Activated T-helper 17 cell treated with anti-CD3 and anti-CD28 coated beads, Interleukin-2, amount 50 U/mL, for 72 hours (primary cell): ENCODE measurements around the gene NUDT8. TPM values are rescaled to one million over a fixed set of nuclear protein-coding genes. Genes with fewer than 3 reads are reported as not detected.
"Not testable (repeated sequence)": the region's sequence is repeated elsewhere in the genome, so short reads cannot be mapped to it uniquely, and the experiment has no call there.

Experiments
- ATAC-seq: fragments of 150-1000 bp; cut with Tn5 transposase; replicated peaks from 2 replicates; pipeline ENCODE4 v1.10.0; 2021; ENCODE audit warnings: mild to moderate bottlenecking, moderate library complexity
- H3K27ac Mint-ChIP-seq: one replicate; pipeline ENCODE4 v1.8.0; 2022; ENCODE audit warnings: mixed read lengths
- H3K27me3 Mint-ChIP-seq: one replicate; pipeline ENCODE4 v1.8.0; 2022; ENCODE audit warnings: mixed read lengths
- H3K36me3 Mint-ChIP-seq: one replicate; pipeline ENCODE4 v1.8.0; 2022; ENCODE audit warnings: low read depth, mild to moderate bottlenecking, mixed read lengths
- H3K4me1 Mint-ChIP-seq: one replicate; pipeline ENCODE4 v1.8.0; 2022; ENCODE audit warnings: mixed read lengths
- H3K4me3 Mint-ChIP-seq: one replicate; pipeline ENCODE4 v1.8.0; 2022; ENCODE audit warnings: mild to moderate bottlenecking, mixed read lengths
- H3K9me3 Mint-ChIP-seq: one replicate; pipeline ENCODE4 v1.8.0; 2022; ENCODE audit warnings: mixed read lengths
- total RNA-seq, 2 donors: library from RNA; stranded (reverse); gene quantifications; one replicate each; pipeline ENCODE4 v1.2.3, GENCODE V29; 2022

Gene NUDT8
- total RNA-seq, 2 donors from 2014 or later, result 12.0 to 23.1 TPM

- not testable (repeated sequence) for H3K4me3 Mint-ChIP-seq, H3K27ac Mint-ChIP-seq, H3K9me3 Mint-ChIP-seq, H3K27me3 Mint-ChIP-seq, ATAC-seq, H3K4me1 Mint-ChIP-seq, H3K36me3 Mint-ChIP-seq
These were observed 10.7 kb downstream of the NUDT8 start for GRCh38 chr11:67618901-67619659.

- Mint-ChIP-seq H3K27me3 (no peaks in the 10 kb centered on the region), H3K27ac (peak overlapping the region; percentile 53), H3K4me1 (no peaks in the 10 kb centered on the region), H3K36me3 (no peaks in the 10 kb centered on the region), H3K4me3 (peak overlapping the region; percentile 52), H3K9me3 (no peaks in the 10 kb centered on the region)
- no peak for ATAC-seq
These were observed 12.3 kb downstream of the NUDT8 start for GRCh38 chr11:67617243-67617953.

GRCh38 chr11:67616431-67617242 lies 13.1 kb downstream of the NUDT8 start:
- no peak for ATAC-seq
- H3K27me3 Mint-ChIP-seq, result no peaks in the 10 kb centered on the region
- H3K4me1 Mint-ChIP-seq, result no peaks in the 10 kb centered on the region
- H3K9me3 Mint-ChIP-seq, result no peaks in the 10 kb centered on the region
- peak overlapping the region; percentile 53 for H3K27ac Mint-ChIP-seq
- no peaks in the 10 kb centered on the region for H3K36me3 Mint-ChIP-seq
- H3K4me3 Mint-ChIP-seq, result peak overlapping the region; percentile 78

GRCh38 chr11:67615728-67616430 lies 13.9 kb downstream of the NUDT8 start:
- peaks cover 5% of the 10 kb centered on the region for H3K36me3 Mint-ChIP-seq
- peak overlapping the region; percentile 17 for H3K27ac Mint-ChIP-seq
- no peaks in the 10 kb centered on the region for H3K27me3 Mint-ChIP-seq
- H3K9me3 Mint-ChIP-seq, result no peaks in the 10 kb centered on the region
- peak overlapping the region; percentile 78 for H3K4me3 Mint-ChIP-seq
- peak; percentile 0 for ATAC-seq
- H3K4me1 Mint-ChIP-seq, result no peaks in the 10 kb centered on the region

- no peaks in the 10 kb centered on the region for H3K4me1 Mint-ChIP-seq
- no peaks in the 10 kb centered on the region for H3K27me3 Mint-ChIP-seq
- H3K27ac Mint-ChIP-seq, result peak overlapping the region; percentile 94
- ATAC-seq, result peak; percentile 57
- no peaks in the 10 kb centered on the region for H3K9me3 Mint-ChIP-seq
- H3K36me3 Mint-ChIP-seq, result peaks cover 13% of the 10 kb centered on the region
- H3K4me3 Mint-ChIP-seq, result peak overlapping the region; percentile 78
These were observed 14.7 kb downstream of the NUDT8 start for GRCh38 chr11:67614730-67615714.

GRCh38 chr11:67613960-67614715 lies 15.6 kb downstream of the NUDT8 start:
- ATAC-seq, result peak; percentile 91
- no peaks in the 10 kb centered on the region for H3K27me3 Mint-ChIP-seq
- H3K9me3 Mint-ChIP-seq, result no peaks in the 10 kb centered on the region
- peak overlapping the region; percentile 94 for H3K27ac Mint-ChIP-seq
- no peaks in the 10 kb centered on the region for H3K4me1 Mint-ChIP-seq
- peaks cover 22% of the 10 kb centered on the region for H3K36me3 Mint-ChIP-seq
- H3K4me3 Mint-ChIP-seq, result peak overlapping the region; percentile 78

GRCh38 chr11:67613313-67613959 lies 16.3 kb downstream of the NUDT8 start:
- Mint-ChIP-seq H3K4me3 (peak overlapping the region; percentile 78), H3K27me3 (no peaks in the 10 kb centered on the region), H3K4me1 (no peaks in the 10 kb centered on the region), H3K27ac (peak overlapping the region; percentile 94), H3K36me3 (peaks cover 29% of the 10 kb centered on the region), H3K9me3 (no peaks in the 10 kb centered on the region)
- peak; percentile 27 for ATAC-seq

GRCh38 chr11:67612751-67613150 lies 17.0 kb downstream of the NUDT8 start:
- no peak for ATAC-seq
- H3K4me3 Mint-ChIP-seq, result peak overlapping the region; percentile 78
- H3K27me3 Mint-ChIP-seq, result no peaks in the 10 kb centered on the region
- peak overlapping the region; percentile 94 for H3K27ac Mint-ChIP-seq
- no peaks in the 10 kb centered on the region for H3K4me1 Mint-ChIP-seq
- H3K9me3 Mint-ChIP-seq, result no peaks in the 10 kb centered on the region
- H3K36me3 Mint-ChIP-seq, result peaks cover 32% of the 10 kb centered on the region

- Mint-ChIP-seq H3K27ac (peak overlapping the region; percentile 94), H3K9me3 (no peaks in the 10 kb centered on the region), H3K4me3 (no peak overlapping the region), H3K27me3 (no peaks in the 10 kb centered on the region), H3K36me3 (peaks cover 32% of the 10 kb centered on the region), H3K4me1 (no peaks in the 10 kb centered on the region)
- no peak for ATAC-seq
These were observed 17.8 kb downstream of the NUDT8 start for GRCh38 chr11:67611704-67612587.

GRCh38 chr11:67611165-67611564 lies 18.6 kb downstream of the NUDT8 start:
- H3K36me3 Mint-ChIP-seq, result peaks cover 32% of the 10 kb centered on the region
- H3K27me3 Mint-ChIP-seq, result no peaks in the 10 kb centered on the region
- no peaks in the 10 kb centered on the region for H3K4me1 Mint-ChIP-seq
- H3K4me3 Mint-ChIP-seq, result no peak overlapping the region
- ATAC-seq, result no peak
- no peak overlapping the region for H3K27ac Mint-ChIP-seq
- no peaks in the 10 kb centered on the region for H3K9me3 Mint-ChIP-seq

GRCh38 chr11:67610302-67610868 lies 19.4 kb downstream of the NUDT8 start:
- no peak for ATAC-seq
- H3K9me3 Mint-ChIP-seq, result no peaks in the 10 kb centered on the region
- H3K4me3 Mint-ChIP-seq, result no peak overlapping the region
- peaks cover 5% of the 10 kb centered on the region for H3K4me1 Mint-ChIP-seq
- no peaks in the 10 kb centered on the region for H3K27me3 Mint-ChIP-seq
- no peak overlapping the region for H3K27ac Mint-ChIP-seq
- H3K36me3 Mint-ChIP-seq, result peaks cover 32% of the 10 kb centered on the region
